GM21360 (cell line): ENCODE data around the gene CTAGE6.
A peak's percentile ranks its signal among the peaks of the same experiment; 100 is the strongest.
"Not testable (repeated sequence)": the region's sequence is repeated elsewhere in the genome, so short reads cannot be mapped to it uniquely, and the experiment has no call there.

ENCODE experiments used
- ATAC-seq: cut with Tn5 transposase; IDR thresholded peaks from one replicate; pipeline ENCODE4 v1.9.1; 2021; ENCODE audit warnings: mild to moderate bottlenecking, moderate library complexity; ENCODE audit not compliant: unreplicated experiment

The CTAGE6 gene

GRCh38 chr7:143757596-143757995 is at the start of gene CTAGE6:
CTAGE6 (minus strand) TSS chr7:143757696; CDS start chr7:143757658, 38 bp downstream.
- not testable (repeated sequence) for ATAC-seq

GRCh38 chr7:143806664-143807071 is 49.2 kb upstream of the CTAGE6 start:
- ATAC-seq: not testable (repeated sequence)

- ATAC-seq: not testable (repeated sequence)
Observed at GRCh38 chr7:143797896-143798290, 40.4 kb upstream of the CTAGE6 start.

GRCh38 chr7:143797119-143797895 is 39.8 kb upstream of the CTAGE6 start:
- not testable (repeated sequence) for ATAC-seq

- not testable (repeated sequence) for ATAC-seq
Observed at GRCh38 chr7:143795653-143796052, 38.2 kb upstream of the CTAGE6 start.

- ATAC-seq: not testable (repeated sequence)
Observed at GRCh38 chr7:143792633-143793032, 35.1 kb upstream of the CTAGE6 start.

- ATAC-seq: not testable (repeated sequence)
Observed at GRCh38 chr7:143785415-143786182, 28.1 kb upstream of the CTAGE6 start.

- ATAC-seq: not testable (repeated sequence)
Observed at GRCh38 chr7:143779591-143779990, 22.1 kb upstream of the CTAGE6 start.

- not testable (repeated sequence) for ATAC-seq
Observed at GRCh38 chr7:143772738-143773468, 15.4 kb upstream of the CTAGE6 start.

GRCh38 chr7:143767531-143767930 is 10.0 kb upstream of the CTAGE6 start:
- not testable (repeated sequence) for ATAC-seq

- not testable (repeated sequence) for ATAC-seq
Observed at GRCh38 chr7:143765678-143766077, 8.2 kb upstream of the CTAGE6 start.

- ATAC-seq: not testable (repeated sequence)
Observed at GRCh38 chr7:143763065-143763464, 5.6 kb upstream of the CTAGE6 start.

- not testable (repeated sequence) for ATAC-seq
Observed at GRCh38 chr7:143745340-143745739, 12.2 kb downstream of the CTAGE6 start.

- peak; percentile 86 for ATAC-seq
Observed at GRCh38 chr7:143737037-143737819, 20.3 kb downstream of the CTAGE6 start.

- ATAC-seq: no peak
Observed at GRCh38 chr7:143735962-143736361, 21.5 kb downstream of the CTAGE6 start.

- no peak for ATAC-seq
Observed at GRCh38 chr7:143733876-143734275, 23.6 kb downstream of the CTAGE6 start.

- no peak for ATAC-seq
Observed at GRCh38 chr7:143728333-143728862, 29.1 kb downstream of the CTAGE6 start.

- ATAC-seq: not testable (repeated sequence)
Observed at GRCh38 chr7:143727561-143727960, 29.9 kb downstream of the CTAGE6 start.

GRCh38 chr7:143726143-143726542 is 31.4 kb downstream of the CTAGE6 start:
- ATAC-seq: not testable (repeated sequence)

- ATAC-seq: not testable (repeated sequence)
Observed at GRCh38 chr7:143720335-143720734, 37.2 kb downstream of the CTAGE6 start.
